WERI-Rb-1 (cell line): ENCODE measurements around the gene WDR7.

Experiments used
- DNase-seq: peaks from one replicate; pipeline ENCODE4 v3.0.0-alpha.2; 2020
- H3K27ac ChIP-seq: fragments of 250-450 bp; sonication (Bioruptor Pico); 2 replicates; pipeline ENCODE4 v1.5.1; 2020; ENCODE audit warnings: mild to moderate bottlenecking, moderate library complexity
- H3K27me3 ChIP-seq: fragments of 250-450 bp; sonication (Bioruptor Pico); 2 replicates; pipeline ENCODE4 v1.5.1; 2021; ENCODE audit warnings: mild to moderate bottlenecking, low read depth, moderate library complexity; ENCODE audit not compliant: insufficient read depth, severe bottlenecking
- H3K36me3 ChIP-seq: fragments of 250-450 bp; sonication (Bioruptor Pico); 2 replicates; pipeline ENCODE4 v1.5.1; 2020; ENCODE audit warnings: mild to moderate bottlenecking, moderate library complexity
- H3K4me3 ChIP-seq: 2 replicates; pipeline ENCODE4 v1.5.1; 2011; ENCODE audit warnings: low read depth, mild to moderate bottlenecking, control low read depth, low read length
- H3K9me3 ChIP-seq: fragments of 250-450 bp; sonication (Bioruptor Pico); 2 replicates; pipeline ENCODE4 v1.5.1; 2021; ENCODE audit warnings: mild to moderate bottlenecking, moderate library complexity; ENCODE audit not compliant: severe bottlenecking
- CTCF ChIP-seq: IDR thresholded peaks from 2 replicates; pipeline ENCODE4 v1.5.1; 2011; ENCODE audit warnings: low read depth, mild to moderate bottlenecking, control low read depth, inconsistent platforms, low read length

WDR7 gene

GRCh38 chr18:56910967-56911366 is 259.8 kb downstream of the WDR7 start:
- no peaks in the 10 kb centered on the region for H3K36me3 ChIP-seq
- no peak overlapping the region for H3K4me3 ChIP-seq
- no peaks in the 10 kb centered on the region for H3K9me3 ChIP-seq
- TF ChIP-seq CTCF, result no peak
- no peaks in the 10 kb centered on the region for H3K27me3 ChIP-seq
- no peak overlapping the region for H3K27ac ChIP-seq
- DNase-seq, result no peak

GRCh38 chr18:56913941-56914340 is 262.8 kb downstream of the WDR7 start:
- H3K4me3 ChIP-seq, result no peak overlapping the region
- H3K27ac ChIP-seq, result no peak overlapping the region
- no peaks in the 10 kb centered on the region for H3K27me3 ChIP-seq
- H3K36me3 ChIP-seq, result no peaks in the 10 kb centered on the region
- H3K9me3 ChIP-seq, result no peaks in the 10 kb centered on the region
- no peak for TF ChIP-seq CTCF
- no peak for DNase-seq

GRCh38 chr18:56919190-56919589 is 268.0 kb downstream of the WDR7 start:
- no peak overlapping the region for H3K27ac ChIP-seq
- H3K36me3 ChIP-seq, result no peaks in the 10 kb centered on the region
- H3K4me3 ChIP-seq, result no peak overlapping the region
- H3K9me3 ChIP-seq, result no peaks in the 10 kb centered on the region
- H3K27me3 ChIP-seq, result no peaks in the 10 kb centered on the region
- DNase-seq, result no peak
- no peak for TF ChIP-seq CTCF

GRCh38 chr18:56921896-56922480 is 270.8 kb downstream of the WDR7 start:
- H3K4me3 ChIP-seq, result no peak overlapping the region
- no peaks in the 10 kb centered on the region for H3K9me3 ChIP-seq
- no peaks in the 10 kb centered on the region for H3K27me3 ChIP-seq
- H3K36me3 ChIP-seq, result no peaks in the 10 kb centered on the region
- no peak overlapping the region for H3K27ac ChIP-seq
- no peak for DNase-seq
- TF ChIP-seq CTCF, result no peak

- Histone ChIP-seq H3K4me3 (no peak overlapping the region), H3K27ac (no peak overlapping the region), H3K27me3 (no peaks in the 10 kb centered on the region), H3K9me3 (no peaks in the 10 kb centered on the region), H3K36me3 (no peaks in the 10 kb centered on the region)
- TF ChIP-seq CTCF, result no peak
- no peak for DNase-seq
Measured at GRCh38 chr18:56926734-56927133, 275.6 kb downstream of the WDR7 start.

- no peak for TF ChIP-seq CTCF
- Histone ChIP-seq H3K4me3 (no peak overlapping the region), H3K27ac (no peak overlapping the region), H3K36me3 (no peaks in the 10 kb centered on the region), H3K9me3 (no peaks in the 10 kb centered on the region), H3K27me3 (no peaks in the 10 kb centered on the region)
- DNase-seq, result no peak
Measured at GRCh38 chr18:56927786-56928185, 276.6 kb downstream of the WDR7 start.
